Measurements from ENCODE around the gene CDH22.

CDH22 gene

DNA sequence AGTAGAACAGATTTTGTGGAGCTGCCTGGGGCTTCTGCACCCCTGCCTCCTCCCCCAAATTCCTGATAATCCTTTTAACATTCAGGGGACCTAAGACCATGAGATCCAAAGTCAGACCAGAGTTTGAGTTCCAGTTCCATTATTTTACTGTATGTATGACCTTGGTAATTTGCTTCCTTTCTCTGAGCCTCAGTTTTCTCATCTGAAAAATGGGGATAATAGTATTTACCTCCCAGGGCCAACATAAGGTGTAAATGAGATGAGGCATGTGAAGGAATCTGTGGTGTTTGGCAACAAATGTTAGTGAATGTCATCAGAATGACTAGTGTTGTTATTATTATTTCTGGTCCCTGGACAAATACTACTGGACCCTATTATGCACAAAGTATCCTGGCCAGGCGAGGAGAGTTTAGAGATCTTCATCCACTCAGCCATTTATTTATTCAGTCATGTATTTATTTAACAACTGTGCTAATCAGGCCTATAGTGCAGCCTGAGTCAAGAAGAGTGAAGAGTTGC is 47.3 kb downstream of the CDH22 start:
- no peak overlapping the region for H3K27ac Mint-ChIP-seq
- H3K4me3 Mint-ChIP-seq = no peak overlapping the region
- H3K36me3 Mint-ChIP-seq (ENCODE audit: low read depth) = no peaks in the 10 kb centered on the region
- H3K27me3 Mint-ChIP-seq = peaks cover 16% of the 10 kb centered on the region
- H3K9me3 Mint-ChIP-seq = no peaks in the 10 kb centered on the region
- H3K4me1 Mint-ChIP-seq (ENCODE audit: low read depth) = no peaks in the 10 kb centered on the region

DNA sequence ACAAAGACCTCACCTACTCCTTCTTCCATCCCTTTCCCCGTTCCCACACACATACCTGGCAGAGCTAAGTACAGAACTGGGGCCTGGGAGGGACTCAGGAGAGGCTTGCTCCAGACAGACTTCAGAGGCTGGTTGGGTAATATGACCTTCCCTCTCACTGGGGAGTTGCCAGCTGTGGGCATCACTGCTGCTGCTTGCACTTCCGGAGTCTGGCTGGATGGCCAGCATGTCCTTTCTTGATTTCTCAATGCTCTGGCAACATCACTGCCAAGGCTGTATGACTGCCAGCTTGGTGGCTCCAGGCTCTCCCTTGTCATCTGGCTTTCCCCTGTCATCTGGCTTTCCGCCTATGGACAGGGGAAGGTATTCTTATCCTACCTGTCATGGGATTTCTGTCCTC is 47.8 kb downstream of the CDH22 start:
- peaks cover 12% of the 10 kb centered on the region for H3K27me3 Mint-ChIP-seq

DNA sequence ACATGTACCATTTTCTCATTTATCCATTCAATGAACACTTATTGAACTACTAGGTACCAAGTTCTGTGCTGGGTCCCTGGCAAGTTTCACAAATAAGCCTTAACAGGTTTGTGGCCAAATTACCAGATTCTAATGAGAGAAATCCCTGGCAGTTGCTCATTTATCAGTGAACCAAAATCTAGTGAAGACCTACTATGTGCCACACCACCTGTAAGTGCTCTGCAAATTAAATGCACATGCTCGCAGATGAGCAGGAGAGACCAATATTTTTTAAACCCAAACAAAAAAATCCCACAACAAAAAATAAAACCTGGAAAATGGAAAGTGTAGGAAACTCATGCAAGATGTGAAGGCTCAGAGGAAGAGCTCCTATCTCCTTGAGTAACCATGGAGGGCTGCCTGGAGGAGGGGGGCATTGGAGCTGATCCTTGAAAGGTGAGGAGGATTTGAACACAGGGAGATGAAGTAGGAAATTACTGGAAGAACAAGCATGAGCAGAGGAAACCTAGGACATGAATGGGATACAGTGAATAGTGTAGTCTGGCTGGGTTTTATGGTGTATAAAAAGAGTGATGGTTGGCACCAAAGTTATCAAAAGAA is 48.9 kb downstream of the CDH22 start:
- H3K27ac Mint-ChIP-seq = no peak overlapping the region
- no peaks in the 10 kb centered on the region for H3K9me3 Mint-ChIP-seq
- H3K4me1 Mint-ChIP-seq (ENCODE audit: low read depth) = no peaks in the 10 kb centered on the region
- H3K4me3 Mint-ChIP-seq = no peak overlapping the region
- H3K27me3 Mint-ChIP-seq = peaks cover 16% of the 10 kb centered on the region
- no peaks in the 10 kb centered on the region for H3K36me3 Mint-ChIP-seq (ENCODE audit: low read depth)

More for the DNA sequence above, 47.8 kb downstream of the CDH22 start:
- Mint-ChIP-seq H3K36me3 (ENCODE audit: low read depth) (no peaks in the 10 kb centered on the region), H3K4me1 (ENCODE audit: low read depth) (no peaks in the 10 kb centered on the region), H3K27ac (no peak overlapping the region), H3K4me3 (no peak overlapping the region), H3K9me3 (no peaks in the 10 kb centered on the region)

DNA sequence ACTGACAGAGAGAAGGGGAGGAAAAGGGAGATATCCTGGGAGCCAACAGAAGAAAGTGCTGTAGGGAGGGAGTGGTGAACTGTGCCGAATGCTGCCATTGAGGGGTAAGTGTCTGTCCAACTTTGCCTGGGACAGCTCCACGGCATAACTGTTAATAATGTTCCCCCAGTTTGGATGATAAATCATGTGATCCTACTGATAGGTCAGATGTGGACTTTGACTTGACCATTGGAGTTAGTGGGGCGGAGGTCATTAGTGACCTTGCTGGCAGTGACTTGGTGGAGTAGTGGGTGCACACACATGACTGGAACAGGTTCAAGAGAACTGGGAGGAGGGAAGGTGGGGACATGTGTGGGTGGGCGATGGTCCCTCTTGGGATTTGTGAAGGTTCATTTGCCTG is 50.4 kb downstream of the CDH22 start:
- no peaks in the 10 kb centered on the region for H3K36me3 Mint-ChIP-seq (ENCODE audit: low read depth)
- H3K27ac Mint-ChIP-seq = no peak overlapping the region
- H3K4me3 Mint-ChIP-seq = no peak overlapping the region
- H3K9me3 Mint-ChIP-seq = no peaks in the 10 kb centered on the region
- H3K27me3 Mint-ChIP-seq = peaks cover 23% of the 10 kb centered on the region
- no peaks in the 10 kb centered on the region for H3K4me1 Mint-ChIP-seq (ENCODE audit: low read depth)

DNA sequence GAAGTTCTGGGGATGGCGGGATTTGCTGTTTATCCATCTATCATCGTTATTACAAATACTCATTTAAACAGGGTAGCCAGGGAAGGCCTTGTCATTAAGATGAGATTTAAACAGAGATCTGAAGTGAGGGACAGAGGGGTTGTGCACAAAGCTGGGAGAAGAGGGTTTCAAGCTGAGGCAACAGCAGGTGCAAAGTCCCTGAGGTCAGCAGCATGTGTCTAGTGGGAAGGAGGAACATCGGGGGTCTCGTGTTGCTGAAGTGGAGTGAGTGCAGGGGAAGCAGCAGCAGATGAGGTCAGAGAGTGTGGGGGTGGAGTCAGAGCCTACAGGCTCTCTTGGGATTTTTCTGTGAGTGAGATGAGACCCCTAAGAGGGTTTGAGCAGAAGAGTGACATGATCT is 52.0 kb downstream of the CDH22 start:
- Mint-ChIP-seq H3K9me3 (no peaks in the 10 kb centered on the region), H3K4me3 (no peak overlapping the region), H3K36me3 (ENCODE audit: low read depth) (no peaks in the 10 kb centered on the region), H3K27me3 (peaks cover 37% of the 10 kb centered on the region), H3K4me1 (ENCODE audit: low read depth) (no peaks in the 10 kb centered on the region), H3K27ac (no peak overlapping the region)

DNA sequence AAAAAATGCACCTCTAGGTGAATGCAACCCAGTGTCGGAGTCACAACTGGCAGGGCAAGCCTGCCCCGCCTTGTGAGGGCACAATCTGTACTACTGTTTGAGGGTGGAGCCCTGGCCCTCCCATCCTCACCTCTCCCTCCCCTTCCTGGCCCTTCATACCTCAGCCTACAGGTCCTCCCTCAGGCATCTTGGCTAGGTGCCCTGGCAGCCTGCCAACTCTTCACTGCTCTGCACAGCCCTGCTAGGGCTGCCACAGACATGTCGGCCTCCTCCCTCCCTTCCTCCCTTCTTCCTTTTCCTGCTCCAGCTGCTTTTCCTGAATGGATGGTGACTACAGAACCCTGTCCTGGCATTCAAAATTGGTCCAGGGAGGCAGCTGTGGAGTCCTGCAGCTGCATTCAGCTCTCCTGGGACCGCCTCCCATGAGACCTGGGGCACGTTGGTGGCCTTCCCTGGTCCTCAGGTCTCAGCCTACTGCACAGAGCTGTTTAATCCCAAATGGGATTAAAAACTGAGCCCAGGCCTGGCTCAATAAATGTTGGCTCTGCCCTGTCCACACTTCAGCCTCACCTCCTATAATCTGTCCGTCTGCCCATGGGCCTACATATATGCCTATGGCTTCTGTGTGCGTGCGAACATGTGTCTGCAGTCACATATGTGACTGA is 52.7 kb downstream of the CDH22 start:
- H3K36me3 Mint-ChIP-seq (ENCODE audit: low read depth) = no peaks in the 10 kb centered on the region
- H3K4me1 Mint-ChIP-seq (ENCODE audit: low read depth) = no peaks in the 10 kb centered on the region
- H3K27ac Mint-ChIP-seq = no peak overlapping the region
- no peak overlapping the region for H3K4me3 Mint-ChIP-seq
- H3K9me3 Mint-ChIP-seq = no peaks in the 10 kb centered on the region
- H3K27me3 Mint-ChIP-seq = peaks cover 36% of the 10 kb centered on the region

DNA sequence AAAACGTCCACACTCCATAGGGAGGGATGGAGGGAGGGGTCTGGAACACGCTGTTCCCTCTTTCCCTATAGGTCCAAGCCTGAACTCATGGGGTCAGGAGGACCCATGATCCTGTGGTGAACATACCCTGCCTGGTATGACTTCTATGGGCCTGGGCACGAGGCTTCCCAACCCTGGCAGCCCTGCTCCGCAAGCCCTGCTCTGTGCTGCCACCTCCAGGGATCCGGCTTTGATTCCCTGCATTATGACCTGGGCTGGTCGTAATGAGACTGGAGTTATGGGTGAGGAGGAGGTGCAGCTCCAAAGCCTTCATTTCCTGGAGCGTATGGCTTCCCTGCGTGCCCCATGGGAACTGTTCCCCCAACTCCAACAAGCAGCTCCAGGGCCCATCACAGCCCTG is 54.9 kb downstream of the CDH22 start:
- Mint-ChIP-seq H3K9me3 (no peaks in the 10 kb centered on the region), H3K27me3 (peaks cover 53% of the 10 kb centered on the region), H3K4me1 (ENCODE audit: low read depth) (no peaks in the 10 kb centered on the region), H3K4me3 (no peak overlapping the region), H3K36me3 (ENCODE audit: low read depth) (no peaks in the 10 kb centered on the region), H3K27ac (no peak overlapping the region)

DNA sequence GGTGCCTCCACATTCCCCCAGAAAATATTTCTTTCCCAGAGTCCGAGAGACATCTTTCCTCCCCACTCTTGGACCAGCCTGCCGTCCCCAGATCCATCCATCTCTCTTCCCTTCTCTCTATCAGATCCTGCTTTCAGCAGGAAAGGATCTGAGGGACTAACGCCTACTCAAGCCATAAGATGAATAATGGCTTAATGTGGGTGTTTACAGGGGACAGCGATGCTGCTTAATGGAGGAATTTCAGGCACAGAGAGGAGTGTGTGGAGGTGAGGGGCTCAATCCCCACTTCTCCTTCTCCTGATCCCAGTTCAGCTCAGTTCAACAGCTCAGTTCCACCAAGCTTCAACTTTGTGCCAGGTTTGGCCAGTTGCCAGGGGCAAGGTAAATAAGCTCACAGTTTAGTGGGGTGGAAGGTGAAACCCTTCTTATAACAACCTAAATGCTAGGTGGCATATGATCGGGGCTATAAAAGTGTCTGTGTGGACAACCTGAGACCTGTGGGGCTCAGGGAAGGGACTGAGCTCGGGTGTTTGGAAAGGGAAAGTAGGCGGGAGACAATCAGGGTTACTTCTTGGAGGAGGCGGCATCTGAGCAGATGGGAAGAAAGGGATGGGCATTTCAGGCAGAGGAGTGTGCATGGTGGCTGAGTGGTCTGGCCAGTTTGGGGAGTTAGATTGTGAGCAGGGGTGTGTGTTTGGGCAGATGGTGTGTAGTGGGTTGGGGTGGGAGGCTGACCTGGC is 55.8 kb downstream of the CDH22 start:
- Mint-ChIP-seq H3K4me1 (ENCODE audit: low read depth) (no peaks in the 10 kb centered on the region), H3K9me3 (no peaks in the 10 kb centered on the region), H3K27ac (no peak overlapping the region), H3K4me3 (no peak overlapping the region), H3K36me3 (ENCODE audit: low read depth) (no peaks in the 10 kb centered on the region), H3K27me3 (peaks cover 61% of the 10 kb centered on the region)

DNA sequence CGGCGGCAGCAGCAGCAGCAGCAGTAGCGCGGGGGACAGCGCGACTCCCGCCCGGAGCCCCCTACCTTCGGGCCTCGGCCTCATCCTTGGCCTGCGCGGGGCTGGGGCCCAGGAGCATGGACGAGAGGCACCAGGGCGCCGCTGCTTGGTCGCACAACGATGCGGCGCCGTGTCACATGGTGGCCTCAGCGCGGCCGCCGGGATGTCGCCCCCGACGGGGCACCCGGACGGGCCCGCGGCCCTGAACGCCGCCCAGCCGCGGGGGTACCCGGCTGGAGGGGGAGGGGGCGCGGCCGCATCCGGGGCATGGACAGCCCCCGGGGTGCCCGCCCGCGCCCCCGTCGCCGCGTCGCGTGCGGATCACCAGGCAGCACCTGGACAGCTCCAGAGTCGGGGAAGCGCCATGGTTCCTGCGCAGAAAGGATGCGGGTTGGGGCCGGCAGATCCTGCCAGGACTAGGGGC is 57.1 kb downstream of the CDH22 start:
- H3K36me3 Mint-ChIP-seq (ENCODE audit: low read depth) = no peaks in the 10 kb centered on the region

DNA sequence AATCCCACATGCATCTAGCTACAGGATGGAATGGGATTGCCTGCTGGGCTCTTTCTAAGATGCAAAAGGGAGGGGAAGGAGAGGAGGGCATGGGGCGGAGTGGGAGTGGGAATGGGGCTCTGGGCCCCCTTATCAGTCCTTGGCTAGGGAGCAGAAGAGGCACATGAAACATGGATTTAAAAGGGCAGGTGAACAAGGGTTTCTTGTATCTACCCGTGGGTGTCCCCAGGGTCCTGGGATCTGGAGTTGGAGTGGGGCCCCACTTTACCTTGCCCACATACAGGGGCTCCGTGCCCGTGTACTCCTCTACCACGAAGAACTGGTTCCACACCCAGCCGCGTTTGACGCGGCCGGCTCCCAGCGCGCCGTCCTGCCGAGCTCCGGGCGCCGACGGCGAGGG is 57.5 kb downstream of the CDH22 start:
- Mint-ChIP-seq H3K4me3 (no peak overlapping the region), H3K4me1 (ENCODE audit: low read depth) (peaks cover 5% of the 10 kb centered on the region), H3K36me3 (ENCODE audit: low read depth) (no peaks in the 10 kb centered on the region), H3K9me3 (no peaks in the 10 kb centered on the region), H3K27me3 (peaks cover 79% of the 10 kb centered on the region), H3K27ac (no peak overlapping the region)

More for the DNA sequence above, 57.1 kb downstream of the CDH22 start:
- no peak overlapping the region for H3K4me3 Mint-ChIP-seq
- H3K27ac Mint-ChIP-seq = no peak overlapping the region
- H3K4me1 Mint-ChIP-seq (ENCODE audit: low read depth) = peaks cover 5% of the 10 kb centered on the region
- no peaks in the 10 kb centered on the region for H3K9me3 Mint-ChIP-seq
- H3K27me3 Mint-ChIP-seq = peaks cover 74% of the 10 kb centered on the region

DNA sequence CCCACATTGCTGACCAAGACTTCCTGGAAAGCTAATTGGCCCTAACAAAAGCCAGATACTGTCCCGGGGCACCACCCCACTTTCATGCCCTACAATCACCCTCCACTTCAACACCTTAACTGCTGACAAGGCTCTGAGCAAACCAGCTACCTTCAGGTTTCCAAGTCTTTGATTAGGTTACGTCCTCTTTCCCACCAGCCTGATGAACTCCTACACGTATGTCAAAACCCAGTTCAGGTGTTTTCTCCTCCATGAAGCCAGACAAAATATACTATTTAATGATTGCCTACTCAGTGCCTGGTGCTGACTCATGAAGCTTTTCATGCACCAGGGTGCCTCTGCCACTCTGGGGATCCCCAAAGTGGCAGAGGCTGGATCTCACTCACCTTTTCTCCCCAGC is 58.6 kb downstream of the CDH22 start:
- Mint-ChIP-seq H3K4me3 (no peak overlapping the region), H3K9me3 (no peaks in the 10 kb centered on the region), H3K36me3 (ENCODE audit: low read depth) (no peaks in the 10 kb centered on the region), H3K4me1 (ENCODE audit: low read depth) (peaks cover 5% of the 10 kb centered on the region), H3K27me3 (peaks cover 86% of the 10 kb centered on the region), H3K27ac (no peak overlapping the region)

DNA sequence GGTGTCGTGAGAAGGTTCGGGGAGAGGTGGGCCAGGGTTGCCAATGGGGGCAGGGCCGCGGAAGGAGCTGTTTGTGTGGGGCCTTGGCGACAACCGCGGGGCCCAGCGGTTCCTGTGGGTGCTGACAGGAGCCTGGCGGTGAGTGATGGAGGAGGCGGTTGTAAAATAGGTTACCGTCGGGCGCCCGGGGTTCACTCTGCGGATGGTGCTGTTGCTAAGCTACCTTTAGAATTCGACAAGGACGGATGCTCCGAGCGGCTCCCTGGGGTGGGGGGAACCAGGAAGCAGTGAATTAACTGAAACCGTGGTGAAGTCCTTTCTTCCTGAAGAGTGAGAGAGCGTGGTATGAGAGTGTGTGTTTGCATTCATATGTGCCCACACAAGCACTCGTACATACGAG is 61.7 kb downstream of the CDH22 start:
- Mint-ChIP-seq H3K9me3 (no peaks in the 10 kb centered on the region), H3K4me1 (ENCODE audit: low read depth) (peaks cover 5% of the 10 kb centered on the region), H3K27me3 (peaks cover 63% of the 10 kb centered on the region), H3K4me3 (no peak overlapping the region), H3K36me3 (ENCODE audit: low read depth) (no peaks in the 10 kb centered on the region), H3K27ac (no peak overlapping the region)

DNA sequence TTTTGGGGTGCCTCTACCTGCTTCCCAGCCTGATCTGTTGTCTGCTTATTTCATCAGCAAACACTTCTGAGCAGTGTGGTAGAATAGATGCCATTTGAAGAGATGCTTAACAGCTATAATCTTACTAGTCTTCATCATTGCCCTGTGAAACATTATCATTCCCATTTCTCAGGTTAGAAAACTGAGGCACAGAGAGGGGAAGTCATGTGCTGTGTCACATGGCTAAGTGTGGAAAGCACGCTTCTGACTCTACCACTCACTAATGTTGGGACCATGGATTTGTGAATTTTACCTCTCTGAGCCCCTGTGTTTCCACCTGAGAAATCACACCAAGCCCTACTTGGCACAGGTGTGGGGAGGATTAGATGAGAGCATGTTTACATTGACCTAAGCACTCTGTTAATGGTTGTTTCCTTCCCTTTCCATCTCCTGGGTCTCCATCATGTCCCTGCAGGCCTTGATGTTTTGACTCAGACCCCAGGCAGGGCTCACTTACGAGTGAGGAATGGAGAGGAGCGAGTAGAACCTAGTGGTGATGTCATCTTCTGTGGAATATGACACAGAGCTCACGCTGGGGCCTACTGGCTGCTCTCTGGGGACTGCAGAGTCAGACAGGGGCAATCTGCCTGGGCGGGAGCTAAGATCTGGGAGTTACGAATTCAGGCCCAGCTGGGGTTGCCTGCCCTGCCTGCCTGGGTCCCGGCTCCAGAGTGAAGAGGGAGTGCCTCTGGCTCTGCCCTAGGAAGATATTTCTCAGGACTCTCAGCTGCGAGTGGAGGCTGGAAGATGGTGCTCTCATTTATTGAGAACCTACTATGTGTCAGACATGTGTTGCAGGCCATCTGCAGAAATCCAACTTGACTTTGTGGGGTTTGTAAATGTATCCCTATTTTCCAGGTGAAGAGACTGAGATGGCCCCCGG is 64.3 kb downstream of the CDH22 start:
- peaks cover 45% of the 10 kb centered on the region for H3K27me3 Mint-ChIP-seq

DNA sequence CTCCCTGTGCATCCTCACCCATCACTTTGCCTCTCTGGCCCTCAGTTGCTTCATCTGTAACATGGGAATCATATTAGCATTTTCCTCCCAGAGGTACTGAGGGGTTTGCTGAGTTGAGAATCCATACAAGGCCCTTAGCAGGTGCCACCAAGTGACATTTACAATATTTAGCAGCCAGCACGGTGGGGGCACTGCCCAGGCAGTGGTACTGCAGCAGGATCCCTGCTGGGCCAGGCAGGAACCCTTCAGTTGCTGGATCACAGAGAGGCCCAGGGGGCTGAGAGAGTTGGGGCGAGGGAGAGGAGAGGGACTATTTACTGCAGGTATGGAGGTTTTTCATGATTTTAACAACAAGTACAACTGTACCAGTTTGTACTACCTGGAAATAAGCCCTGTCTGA is 65.9 kb downstream of the CDH22 start:
- Mint-ChIP-seq H3K36me3 (ENCODE audit: low read depth) (no peaks in the 10 kb centered on the region), H3K9me3 (no peaks in the 10 kb centered on the region), H3K27ac (no peak overlapping the region), H3K4me1 (ENCODE audit: low read depth) (peaks cover 5% of the 10 kb centered on the region), H3K4me3 (no peak overlapping the region), H3K27me3 (peaks cover 35% of the 10 kb centered on the region)

More for the DNA sequence above, 64.3 kb downstream of the CDH22 start:
- Mint-ChIP-seq H3K36me3 (ENCODE audit: low read depth) (no peaks in the 10 kb centered on the region), H3K4me1 (ENCODE audit: low read depth) (peaks cover 5% of the 10 kb centered on the region), H3K27ac (no peak overlapping the region), H3K9me3 (no peaks in the 10 kb centered on the region), H3K4me3 (no peak overlapping the region)

Measured in stimulated activated naive CD8-positive, alpha-beta T cell treated with anti-CD3 and anti-CD28 coated beads, Interleukin-15, Interleukin-2, amounts not matched to agents 100 ng/mL and 50 ng/mL, for 24 hours (primary cell).